Lower leg skin (tissue), 4 donors: Measurements from ENCODE around the gene S100A8. TPM values are rescaled to one million over a fixed set of nuclear protein-coding genes. Genes with fewer than 3 reads are reported as not detected.

Experiments
- DNase-seq, 2 donors: peaks; one replicate each; pipeline ENCODE4 v3.0.0-alpha.2; 2019; ENCODE audit warnings: low spot score in 2 of 2
- H3K4me3 ChIP-seq: fragments of 200-600 bp; sonication (generic); 2 replicates; pipeline ENCODE4 v1.5.1; 2017; ENCODE audit warnings: mild to moderate bottlenecking, low read depth; ENCODE audit not compliant: poor library complexity, severe bottlenecking
- CTCF ChIP-seq, 3 donors: fragments of 450-650 bp; IDR thresholded peaks; one replicate each; pipeline ENCODE4 v1.5.1; 2016; ENCODE audit warnings: antibody characterized with exemption in 3 of 3, mild to moderate bottlenecking in 3 of 3, moderate library complexity in 2 of 3
- POLR2A ChIP-seq, 2 donors: fragments of 450-650 bp; IDR thresholded peaks; one replicate each; pipeline ENCODE4 v1.6.1; 2016 to 2017; ENCODE audit warnings: antibody characterized with exemption in 2 of 2, mild to moderate bottlenecking in 1 of 2, moderate library complexity in 1 of 2
- WGBS, 2 donors: methylation state at CpG; one replicate each; pipeline ENCODE4 v1.1.5; 2018; 5-methylcytosine and 5-hydroxymethylcytosine counted together
- intact Hi-C: fragments of 100-400 bp; cut with DNase I; formaldehyde crosslinking; loops from one replicate; pipeline ENCODE4 v1.15.0; 2023; ENCODE audit warnings: low total_unique reads
- total RNA-seq, 4 donors: library from RNA; depleted of rRNA; stranded (reverse); fragments of >200 nt; gene quantifications; one replicate each; pipeline ENCODE4 v1.1.0, GENCODE V29; 2016

S100A8 gene
- total RNA-seq, 4 donors from 2014 or later, result 1.3 to 14.3 (median 6.0) TPM

- TF ChIP-seq CTCF (IDR thresholded peaks at IDR 0.05) (no peak), POLR2A (IDR thresholded peaks at IDR 0.05) (no peak)
- intact Hi-C loops, result no loop called here
- no peak overlapping the region for H3K4me3 ChIP-seq
- WGBS, 2 donors, result 65 to 69% methylated on average over 17 of the region's 17 CpGs
- DNase-seq, result no peak
Measured at GRCh38 chr1:153389973-153390879, 647 bp downstream of the S100A8 start.

GRCh38 chr1:153389401-153389800 lies 1.5 kb downstream of the S100A8 start:
- intact Hi-C loops, result no loop called here
- no peak overlapping the region for H3K4me3 ChIP-seq
- 74 to 92% methylated on average over 1 of the region's 1 CpG for WGBS, 2 donors
- DNase-seq, result no peak
- TF ChIP-seq CTCF (IDR thresholded peaks at IDR 0.05) (no peak), POLR2A (IDR thresholded peaks at IDR 0.05) (no peak)

- TF ChIP-seq POLR2A (IDR thresholded peaks at IDR 0.05) (no peak), CTCF (IDR thresholded peaks at IDR 0.05) (no peak)
- no peak overlapping the region for H3K4me3 ChIP-seq
- 82 to 87% methylated on average over 4 of the region's 4 CpGs for WGBS, 2 donors
- DNase-seq, result no peak
- intact Hi-C loops, result no loop called here
Measured at GRCh38 chr1:153387785-153388184, 3.1 kb downstream of the S100A8 start.

- no peak overlapping the region for H3K4me3 ChIP-seq
- no peak for TF ChIP-seq POLR2A (IDR thresholded peaks at IDR 0.05)
- DNase-seq, result no peak
- WGBS, 2 donors, result 81 to 92% methylated on average over 4 of the region's 4 CpGs
- intact Hi-C loops, result no loop called here
Measured at GRCh38 chr1:153387001-153387400, 3.9 kb downstream of the S100A8 start.

GRCh38 chr1:153386500-153386901 lies 4.4 kb downstream of the S100A8 start:
- 41 to 57% methylated on average over 5 of the region's 5 CpGs for WGBS, 2 donors
- intact Hi-C loops, result no loop called here
- peak in 1 of 2 donors; percentile 59 for DNase-seq
- TF ChIP-seq POLR2A (IDR thresholded peaks at IDR 0.05), result no peak
- no peak for TF ChIP-seq CTCF (IDR thresholded peaks at IDR 0.05)
- H3K4me3 ChIP-seq, result no peak overlapping the region

- WGBS, 2 donors, result 55 to 65% methylated on average over 4 of the region's 4 CpGs
- DNase-seq, result no peak
- intact Hi-C loops, result no loop called here
- TF ChIP-seq CTCF (IDR thresholded peaks at IDR 0.05) (no peak), POLR2A (IDR thresholded peaks at IDR 0.05) (no peak)
- H3K4me3 ChIP-seq, result no peak overlapping the region
Measured at GRCh38 chr1:153384958-153385580, 5.8 kb downstream of the S100A8 start.
